Parathyroid adenoma (tissue), 2 donors: Measurements from ENCODE around the gene DIPK1B.

Source experiments
- H2AFZ ChIP-seq: fragments of 300-600 bp; sonication (generic); one replicate; pipeline ENCODE4 v1.7.0; 2017; ENCODE audit warnings: antibody characterized with exemption, mild to moderate bottlenecking
- H3K27ac ChIP-seq: fragments of 300-600 bp; sonication (generic); one replicate; pipeline ENCODE4 v1.7.0; 2017
- H3K27me3 ChIP-seq: fragments of 300-600 bp; sonication (generic); one replicate; pipeline ENCODE4 v1.7.0; 2017; ENCODE audit warnings: low read length; ENCODE audit not compliant: control insufficient read depth, insufficient read depth
- H3K36me3 ChIP-seq: fragments of 300-600 bp; sonication (generic); one replicate; pipeline ENCODE4 v1.7.0; 2017; ENCODE audit warnings: low read length; ENCODE audit not compliant: control insufficient read depth, insufficient read depth
- H3K4me1 ChIP-seq: fragments of 300-600 bp; sonication (generic); one replicate; pipeline ENCODE4 v1.7.0; 2017; ENCODE audit warnings: control low read depth
- H3K4me2 ChIP-seq: fragments of 300-600 bp; sonication (generic); one replicate; pipeline ENCODE4 v1.7.0; 2017; ENCODE audit warnings: low read length
- H3K4me3 ChIP-seq: fragments of 300-600 bp; sonication (generic); one replicate; pipeline ENCODE4 v1.7.0; 2017; ENCODE audit warnings: low read depth, low read length
- H3K79me2 ChIP-seq: fragments of 300-600 bp; sonication (generic); one replicate; pipeline ENCODE4 v1.7.0; 2017; ENCODE audit warnings: control low read depth
- H3K9ac ChIP-seq: fragments of 300-600 bp; sonication (generic); one replicate; pipeline ENCODE4 v1.7.0; 2017; ENCODE audit warnings: mild to moderate bottlenecking
- H3K9me3 ChIP-seq: fragments of 300-600 bp; sonication (generic); one replicate; pipeline ENCODE4 v1.7.0; 2017; ENCODE audit warnings: low read length; ENCODE audit not compliant: control insufficient read depth
- TF ChIP-seq, protein P1 (sequence below): fragments of 300-600 bp; sonication (generic); IDR thresholded peaks from one replicate; pipeline ENCODE4 v1.7.0; 2017; ENCODE audit warnings: antibody characterized with exemption, mild to moderate bottlenecking
- donor health status: primary hyperparathyroidism.

The DIPK1B gene

GRCh38 chr9:136698635-136699246, 13.6 kb upstream of the DIPK1B start:
- Histone ChIP-seq H3K27ac (no peak overlapping the region), H3K4me1 (no peaks in the 10 kb centered on the region), H3K36me3 (no peaks in the 10 kb centered on the region), H3K27me3 (no peaks in the 10 kb centered on the region), H2AFZ (no peak overlapping the region), H3K9ac (no peak overlapping the region), H3K79me2 (no peaks in the 10 kb centered on the region), H3K9me3 (no peaks in the 10 kb centered on the region), H3K4me3 (no peak overlapping the region), H3K4me2 (no peak overlapping the region)
- TF ChIP-seq, protein P1, sequence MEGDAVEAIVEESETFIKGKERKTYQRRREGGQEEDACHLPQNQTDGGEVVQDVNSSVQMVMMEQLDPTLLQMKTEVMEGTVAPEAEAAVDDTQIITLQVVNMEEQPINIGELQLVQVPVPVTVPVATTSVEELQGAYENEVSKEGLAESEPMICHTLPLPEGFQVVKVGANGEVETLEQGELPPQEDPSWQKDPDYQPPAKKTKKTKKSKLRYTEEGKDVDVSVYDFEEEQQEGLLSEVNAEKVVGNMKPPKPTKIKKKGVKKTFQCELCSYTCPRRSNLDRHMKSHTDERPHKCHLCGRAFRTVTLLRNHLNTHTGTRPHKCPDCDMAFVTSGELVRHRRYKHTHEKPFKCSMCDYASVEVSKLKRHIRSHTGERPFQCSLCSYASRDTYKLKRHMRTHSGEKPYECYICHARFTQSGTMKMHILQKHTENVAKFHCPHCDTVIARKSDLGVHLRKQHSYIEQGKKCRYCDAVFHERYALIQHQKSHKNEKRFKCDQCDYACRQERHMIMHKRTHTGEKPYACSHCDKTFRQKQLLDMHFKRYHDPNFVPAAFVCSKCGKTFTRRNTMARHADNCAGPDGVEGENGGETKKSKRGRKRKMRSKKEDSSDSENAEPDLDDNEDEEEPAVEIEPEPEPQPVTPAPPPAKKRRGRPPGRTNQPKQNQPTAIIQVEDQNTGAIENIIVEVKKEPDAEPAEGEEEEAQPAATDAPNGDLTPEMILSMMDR = no peak

DNA sequence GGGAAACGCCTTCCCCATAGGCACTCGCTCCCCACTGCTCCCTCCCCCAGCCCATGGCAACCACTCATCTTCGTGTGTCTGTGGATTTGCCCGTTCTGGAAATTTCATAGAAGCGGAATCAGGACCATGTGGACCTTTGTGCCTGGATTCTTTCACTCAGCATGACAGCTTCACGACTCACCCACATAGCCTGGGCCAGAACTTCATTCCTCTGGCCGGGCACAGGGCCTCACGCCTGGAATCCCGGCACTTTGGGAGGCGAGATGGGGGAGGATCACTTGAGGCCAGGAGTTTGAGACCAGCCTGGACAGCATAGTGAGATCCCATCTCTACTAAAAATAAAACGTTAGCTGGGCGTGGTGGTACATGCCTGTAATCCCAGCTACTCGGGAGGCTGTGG, 12.1 kb upstream of the DIPK1B start:
- TF ChIP-seq, protein P1 = no peak
- Histone ChIP-seq H3K9me3 (no peaks in the 10 kb centered on the region), H3K4me2 (no peak overlapping the region), H2AFZ (no peak overlapping the region), H3K4me1 (no peaks in the 10 kb centered on the region), H3K27me3 (no peaks in the 10 kb centered on the region), H3K79me2 (no peaks in the 10 kb centered on the region), H3K27ac (no peak overlapping the region), H3K9ac (no peak overlapping the region), H3K36me3 (no peaks in the 10 kb centered on the region), H3K4me3 (no peak overlapping the region)

GRCh38 chr9:136700959-136701667, 11.3 kb upstream of the DIPK1B start:
- Histone ChIP-seq H3K9ac (no peak overlapping the region), H3K27ac (no peak overlapping the region), H3K9me3 (no peaks in the 10 kb centered on the region), H3K27me3 (no peaks in the 10 kb centered on the region), H3K4me3 (no peak overlapping the region), H2AFZ (peak overlapping the region; percentile 70), H3K79me2 (no peaks in the 10 kb centered on the region), H3K4me2 (peak overlapping the region; percentile 57), H3K36me3 (no peaks in the 10 kb centered on the region), H3K4me1 (no peaks in the 10 kb centered on the region)
- TF ChIP-seq, protein P1 = no peak

GRCh38 chr9:136701668-136702053, 10.7 kb upstream of the DIPK1B start:
- Histone ChIP-seq H3K27ac (no peak overlapping the region), H3K9me3 (no peaks in the 10 kb centered on the region), H3K27me3 (no peaks in the 10 kb centered on the region), H3K36me3 (no peaks in the 10 kb centered on the region), H3K9ac (no peak overlapping the region), H3K79me2 (no peaks in the 10 kb centered on the region), H3K4me2 (no peak overlapping the region), H2AFZ (peak overlapping the region; percentile 70), H3K4me1 (no peaks in the 10 kb centered on the region), H3K4me3 (no peak overlapping the region)
- TF ChIP-seq, protein P1 = no peak
